ENCODE results near the gene PCDHA9.
"Not testable (repeated sequence)": the region's sequence is repeated elsewhere in the genome, so short reads cannot be mapped to it uniquely, and the experiment has no call there.

PCDHA9 gene

DNA sequence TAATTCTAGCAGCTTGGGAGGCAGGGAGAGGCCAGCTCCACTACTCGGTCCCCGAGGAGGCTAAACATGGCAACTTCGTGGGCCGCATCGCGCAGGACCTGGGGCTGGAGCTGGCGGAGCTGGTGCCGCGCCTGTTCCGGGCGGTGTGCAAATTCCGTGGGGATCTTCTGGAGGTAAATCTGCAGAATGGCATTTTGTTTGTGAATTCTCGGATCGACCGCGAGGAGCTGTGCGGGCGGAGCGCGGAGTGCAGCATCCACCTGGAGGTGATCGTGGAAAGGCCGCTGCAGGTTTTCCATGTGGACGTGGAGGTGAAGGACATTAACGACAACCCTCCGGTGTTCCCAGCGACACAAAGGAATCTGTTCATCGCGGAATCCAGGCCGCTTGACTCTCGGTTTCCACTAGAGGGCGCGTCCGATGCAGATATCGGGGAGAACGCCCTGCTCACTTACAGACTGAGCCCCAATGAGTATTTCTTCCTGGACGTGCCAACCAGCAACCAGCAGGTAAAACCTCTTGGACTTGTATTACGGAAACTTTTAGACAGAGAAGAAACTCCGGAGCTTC is 13.7 kb upstream of the PCDHA9 start:
- not testable (repeated sequence) for DNase-seq

DNA sequence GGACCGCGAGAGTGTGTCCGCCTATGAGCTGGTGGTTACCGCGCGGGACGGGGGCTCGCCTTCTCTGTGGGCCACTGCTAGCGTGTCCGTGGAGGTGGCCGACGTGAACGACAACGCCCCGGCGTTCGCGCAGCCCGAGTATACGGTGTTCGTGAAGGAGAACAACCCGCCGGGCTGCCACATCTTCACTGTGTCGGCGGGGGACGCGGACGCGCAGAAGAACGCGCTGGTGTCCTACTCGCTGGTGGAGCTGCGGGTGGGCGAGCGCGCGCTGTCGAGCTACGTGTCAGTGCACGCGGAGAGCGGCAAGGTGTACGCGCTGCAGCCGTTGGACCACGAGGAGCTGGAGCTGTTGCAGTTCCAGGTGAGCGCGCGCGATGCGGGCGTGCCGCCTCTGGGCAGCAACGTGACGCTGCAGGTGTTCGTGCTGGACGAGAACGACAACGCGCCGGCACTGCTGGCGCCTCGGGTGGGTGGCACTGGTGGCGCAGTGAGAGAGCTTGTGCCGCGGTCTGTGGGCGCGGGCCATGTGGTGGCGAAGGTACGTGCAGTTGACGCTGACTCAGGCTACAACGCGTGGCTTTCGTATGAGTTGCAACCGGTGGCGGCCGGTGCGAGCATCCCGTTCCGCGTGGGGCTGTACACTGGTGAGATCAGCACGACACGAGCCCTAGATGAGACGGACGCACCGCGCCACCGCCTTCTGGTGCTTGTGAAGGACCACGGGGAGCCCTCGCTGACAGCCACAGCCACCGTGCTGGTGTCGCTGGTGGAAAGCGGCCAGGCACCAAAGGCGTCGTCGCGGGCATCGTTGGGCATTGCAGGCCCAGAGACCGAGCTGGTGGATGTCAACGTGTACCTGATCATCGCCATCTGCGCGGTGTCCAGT is 12.3 kb upstream of the PCDHA9 start:
- DNase-seq: no peak

DNA sequence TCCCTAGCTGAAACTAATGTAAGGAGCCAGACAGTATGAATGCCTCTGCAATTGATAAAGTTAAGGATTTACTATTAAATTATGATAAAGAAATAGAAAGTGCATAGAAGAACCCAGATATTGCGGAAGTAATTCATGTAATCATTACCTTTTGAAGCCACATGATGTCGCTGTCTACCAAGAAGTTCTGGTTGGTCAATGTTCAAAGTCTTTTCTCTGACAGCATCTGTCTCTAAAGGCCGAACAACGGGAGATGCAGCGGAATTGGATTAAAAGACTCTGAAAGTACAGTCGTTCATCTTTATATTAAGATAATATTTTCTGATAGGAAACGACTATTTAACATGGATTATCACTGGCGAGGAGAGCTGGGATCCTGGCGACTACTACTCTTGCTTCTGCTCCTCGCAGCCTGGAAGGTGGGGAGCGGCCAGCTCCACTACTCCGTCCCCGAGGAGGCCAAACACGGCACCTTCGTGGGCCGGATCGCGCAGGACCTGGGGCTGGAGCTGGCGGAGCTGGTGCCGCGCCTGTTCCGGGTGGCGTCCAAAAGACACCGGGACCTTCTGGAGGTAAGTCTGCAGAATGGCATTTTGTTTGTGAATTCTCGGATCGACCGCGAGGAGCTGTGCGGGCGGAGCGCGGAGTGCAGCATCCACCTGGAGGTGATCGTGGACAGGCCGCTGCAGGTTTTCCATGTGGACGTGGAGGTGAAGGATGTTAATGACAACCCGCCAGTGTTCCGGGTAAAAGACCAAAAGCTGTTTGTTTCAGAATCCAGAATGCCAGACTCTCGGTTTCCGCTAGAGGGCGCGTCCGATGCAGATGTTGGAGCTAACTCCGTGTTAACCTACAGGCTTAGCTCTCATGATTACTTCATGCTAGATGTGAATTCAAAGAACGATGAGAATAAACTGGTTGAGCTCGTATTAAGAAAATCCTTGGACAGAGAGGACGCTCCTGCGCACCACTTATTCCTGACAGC is 6.9 kb upstream of the PCDHA9 start, which contains the start of gene PCDHA8:
Gene PCDHA8, plus strand, starts transcription at position 210 of the 985 bp plus-strand sequence. Its CDS starts 135 bp downstream, at position 345.
- no peak for DNase-seq

DNA sequence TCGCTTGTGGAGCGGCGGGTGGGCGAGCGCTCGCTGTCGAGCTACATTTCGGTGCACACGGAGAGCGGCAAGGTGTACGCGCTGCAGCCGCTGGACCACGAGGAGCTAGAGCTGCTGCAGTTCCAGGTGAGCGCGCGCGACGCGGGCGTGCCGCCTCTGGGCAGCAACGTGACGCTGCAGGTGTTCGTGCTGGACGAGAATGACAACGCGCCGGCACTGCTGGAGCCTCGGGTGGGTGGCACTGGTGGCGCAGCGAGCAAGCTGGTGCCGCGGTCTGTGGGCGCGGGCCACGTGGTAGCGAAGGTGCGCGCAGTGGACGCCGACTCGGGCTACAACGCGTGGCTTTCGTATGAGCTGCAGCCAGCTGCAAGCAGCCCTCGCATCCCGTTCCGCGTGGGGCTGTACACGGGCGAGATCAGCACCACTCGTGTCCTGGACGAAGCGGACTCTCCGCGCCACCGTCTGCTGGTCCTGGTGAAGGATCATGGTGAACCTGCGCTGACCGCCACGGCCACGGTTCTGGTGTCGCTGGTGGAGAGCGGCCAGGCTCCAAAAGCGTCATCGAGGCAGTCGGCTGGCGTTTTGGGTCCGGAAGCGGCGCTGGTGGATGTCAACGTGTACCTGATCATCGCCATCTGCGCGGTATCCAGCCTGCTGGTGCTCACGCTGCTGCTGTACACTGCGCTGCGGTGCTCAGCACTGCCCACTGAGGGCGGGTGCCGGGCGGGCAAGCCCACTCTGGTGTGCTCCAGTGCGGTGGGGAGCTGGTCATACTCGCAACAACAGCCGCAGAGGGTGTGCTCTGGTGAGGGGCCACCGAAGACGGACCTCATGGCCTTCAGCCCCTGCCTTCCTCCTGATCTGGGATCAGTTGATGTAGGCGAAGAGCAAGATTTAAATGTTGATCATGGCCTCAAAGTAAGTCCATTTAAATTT is 5.1 kb upstream of the PCDHA9 start:
- DNase-seq: no peak

DNA sequence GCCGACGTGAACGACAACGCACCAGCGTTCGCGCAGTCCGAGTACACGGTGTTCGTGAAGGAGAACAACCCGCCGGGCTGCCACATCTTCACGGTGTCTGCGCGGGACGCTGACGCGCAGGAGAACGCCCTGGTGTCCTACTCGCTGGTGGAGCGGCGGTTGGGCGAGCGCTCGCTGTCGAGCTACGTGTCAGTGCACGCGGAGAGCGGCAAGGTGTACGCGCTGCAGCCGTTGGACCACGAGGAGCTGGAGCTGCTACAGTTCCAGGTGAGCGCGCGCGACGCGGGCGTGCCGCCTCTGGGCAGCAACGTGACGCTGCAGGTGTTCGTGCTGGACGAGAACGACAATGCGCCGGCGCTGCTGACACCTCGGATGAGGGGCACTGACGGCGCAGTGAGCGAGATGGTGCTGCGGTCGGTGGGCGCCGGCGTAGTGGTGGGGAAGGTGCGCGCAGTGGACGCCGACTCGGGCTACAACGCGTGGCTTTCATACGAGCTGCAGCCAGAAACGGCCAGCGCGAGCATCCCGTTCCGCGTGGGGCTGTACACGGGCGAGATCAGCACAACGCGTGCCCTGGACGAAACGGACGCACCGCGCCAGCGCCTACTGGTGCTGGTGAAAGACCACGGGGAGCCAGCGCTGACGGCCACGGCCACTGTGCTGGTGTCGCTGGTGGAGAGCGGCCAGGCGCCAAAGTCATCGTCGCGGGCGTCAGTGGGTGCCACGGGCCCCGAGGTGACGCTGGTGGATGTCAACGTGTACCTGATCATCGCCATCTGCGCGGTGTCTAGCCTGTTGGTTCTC is 1.9 kb downstream of the PCDHA9 start:
- not testable (repeated sequence) for DNase-seq

DNA sequence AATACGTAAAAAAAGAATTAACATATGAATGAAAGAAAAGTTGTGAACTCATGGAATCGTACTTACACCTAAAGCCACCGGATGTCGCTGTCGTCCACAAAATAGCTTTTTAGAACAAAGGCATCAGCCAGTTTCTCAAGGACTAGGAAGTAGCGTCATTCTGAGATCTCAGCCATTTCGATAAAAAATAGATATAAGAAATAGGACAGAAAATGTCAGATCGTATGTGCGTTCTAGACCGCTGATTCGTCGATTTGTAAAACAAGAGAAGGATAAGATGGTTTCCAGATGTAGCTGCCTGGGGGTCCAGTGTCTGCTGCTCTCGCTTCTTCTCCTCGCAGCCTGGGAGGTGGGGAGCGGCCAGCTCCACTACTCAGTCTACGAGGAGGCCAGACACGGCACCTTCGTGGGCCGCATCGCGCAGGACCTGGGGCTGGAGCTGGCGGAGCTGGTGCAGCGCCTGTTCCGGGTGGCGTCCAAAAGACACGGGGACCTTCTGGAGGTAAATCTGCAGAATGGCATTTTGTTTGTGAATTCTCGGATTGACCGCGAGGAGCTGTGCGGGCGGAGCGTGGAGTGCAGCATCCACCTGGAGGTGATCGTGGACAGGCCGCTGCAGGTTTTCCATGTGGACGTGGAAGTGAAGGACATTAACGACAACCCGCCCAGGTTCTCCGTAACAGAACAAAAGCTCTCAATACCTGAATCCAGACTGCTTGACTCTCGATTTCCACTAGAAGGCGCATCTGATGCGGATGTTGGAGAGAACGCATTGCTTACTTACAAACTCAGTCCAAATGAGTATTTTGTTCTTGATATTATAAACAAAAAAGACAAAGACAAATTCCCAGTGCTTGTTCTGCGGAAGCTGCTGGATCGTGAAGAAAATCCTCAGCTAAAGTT is 7.8 kb downstream of the PCDHA9 start, which contains the start of gene PCDHA10:
Gene PCDHA10, plus strand, starts transcription at position 126 of the 903 bp plus-strand sequence. Its CDS starts 152 bp downstream, at position 278.
- DNase-seq: no peak

DNA sequence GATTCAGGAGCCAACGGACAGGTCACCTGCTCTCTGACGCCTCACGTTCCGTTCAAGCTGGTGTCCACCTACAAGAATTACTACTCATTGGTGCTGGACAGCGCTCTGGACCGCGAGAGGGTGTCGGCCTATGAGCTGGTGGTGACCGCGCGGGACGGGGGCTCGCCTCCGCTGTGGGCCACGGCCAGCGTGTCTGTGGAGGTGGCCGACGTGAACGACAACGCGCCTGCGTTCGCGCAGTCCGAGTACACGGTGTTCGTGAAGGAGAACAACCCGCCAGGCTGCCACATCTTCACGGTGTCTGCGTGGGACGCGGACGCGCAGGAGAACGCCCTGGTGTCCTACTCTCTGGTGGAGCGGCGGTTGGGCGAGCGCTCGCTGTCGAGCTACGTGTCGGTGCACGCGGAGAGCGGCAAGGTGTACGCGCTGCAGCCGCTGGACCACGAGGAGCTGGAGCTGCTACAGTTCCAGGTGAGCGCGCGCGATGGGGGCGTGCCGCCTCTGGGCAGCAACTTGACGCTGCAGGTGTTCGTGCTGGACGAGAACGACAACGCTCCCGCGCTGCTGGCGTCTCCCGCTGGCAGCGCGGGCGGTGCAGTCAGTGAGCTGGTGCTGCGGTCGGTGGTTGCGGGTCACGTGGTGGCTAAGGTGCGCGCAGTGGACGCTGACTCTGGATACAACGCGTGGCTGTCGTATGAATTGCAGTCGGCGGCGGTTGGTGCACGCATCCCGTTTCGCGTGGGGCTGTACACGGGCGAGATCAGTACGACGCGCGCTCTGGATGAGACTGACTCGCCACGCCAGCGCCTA is 9.2 kb downstream of the PCDHA9 start:
- DNase-seq: no peak

DNA sequence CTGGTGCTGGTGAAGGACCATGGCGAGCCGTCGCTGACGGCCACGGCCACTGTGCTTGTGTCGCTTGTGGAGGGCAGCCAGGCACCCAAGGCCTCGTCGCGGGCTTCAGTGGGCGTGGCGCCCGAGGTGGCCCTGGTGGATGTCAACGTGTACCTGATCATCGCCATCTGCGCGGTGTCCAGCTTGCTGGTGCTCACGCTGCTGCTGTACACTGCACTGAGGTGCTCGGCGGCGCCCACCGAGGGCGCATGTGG is 9.7 kb downstream of the PCDHA9 start:
- no peak for DNase-seq

DNA sequence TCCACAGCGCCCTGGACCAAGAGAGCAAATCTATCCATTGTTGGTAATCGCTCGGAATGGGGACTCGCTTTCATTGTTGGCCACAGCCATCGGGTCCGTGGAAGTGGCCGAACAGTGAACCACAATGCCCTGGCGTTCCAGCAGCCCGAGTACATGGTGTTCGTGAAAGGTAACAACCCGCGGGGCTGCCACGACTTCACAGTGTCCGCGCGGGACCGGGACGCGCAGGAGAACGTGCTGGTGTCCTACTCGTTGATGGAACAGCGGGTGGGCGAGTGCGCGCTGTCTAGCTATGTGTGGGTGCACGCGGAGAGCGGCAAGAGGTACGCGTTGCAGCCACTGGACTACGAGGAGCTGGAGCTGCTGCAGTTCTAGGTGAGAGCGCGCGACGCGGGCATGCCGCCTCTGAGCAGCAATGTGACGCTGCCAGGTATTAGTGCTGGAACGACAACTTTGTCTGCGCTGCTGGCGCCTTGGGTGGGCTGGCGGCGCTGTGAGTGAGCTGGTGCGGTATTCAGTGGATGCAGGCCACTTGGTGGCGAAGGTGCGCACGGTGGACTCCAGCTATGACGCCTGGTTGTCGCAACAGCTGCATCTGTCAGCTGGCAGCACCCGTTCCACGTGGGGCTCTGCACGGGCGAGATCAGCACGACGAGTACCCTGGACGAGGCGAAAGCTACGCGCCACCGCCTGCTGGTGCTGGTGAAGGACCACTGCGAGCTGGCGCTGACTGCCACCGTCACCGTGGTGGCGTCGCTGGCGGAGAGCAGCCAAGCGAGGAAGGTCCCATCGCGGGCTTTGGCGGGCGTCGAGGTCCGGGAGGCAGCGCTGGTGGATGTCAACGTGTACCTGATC is 14.5 kb downstream of the PCDHA9 start:
- DNase-seq: no peak

DNA sequence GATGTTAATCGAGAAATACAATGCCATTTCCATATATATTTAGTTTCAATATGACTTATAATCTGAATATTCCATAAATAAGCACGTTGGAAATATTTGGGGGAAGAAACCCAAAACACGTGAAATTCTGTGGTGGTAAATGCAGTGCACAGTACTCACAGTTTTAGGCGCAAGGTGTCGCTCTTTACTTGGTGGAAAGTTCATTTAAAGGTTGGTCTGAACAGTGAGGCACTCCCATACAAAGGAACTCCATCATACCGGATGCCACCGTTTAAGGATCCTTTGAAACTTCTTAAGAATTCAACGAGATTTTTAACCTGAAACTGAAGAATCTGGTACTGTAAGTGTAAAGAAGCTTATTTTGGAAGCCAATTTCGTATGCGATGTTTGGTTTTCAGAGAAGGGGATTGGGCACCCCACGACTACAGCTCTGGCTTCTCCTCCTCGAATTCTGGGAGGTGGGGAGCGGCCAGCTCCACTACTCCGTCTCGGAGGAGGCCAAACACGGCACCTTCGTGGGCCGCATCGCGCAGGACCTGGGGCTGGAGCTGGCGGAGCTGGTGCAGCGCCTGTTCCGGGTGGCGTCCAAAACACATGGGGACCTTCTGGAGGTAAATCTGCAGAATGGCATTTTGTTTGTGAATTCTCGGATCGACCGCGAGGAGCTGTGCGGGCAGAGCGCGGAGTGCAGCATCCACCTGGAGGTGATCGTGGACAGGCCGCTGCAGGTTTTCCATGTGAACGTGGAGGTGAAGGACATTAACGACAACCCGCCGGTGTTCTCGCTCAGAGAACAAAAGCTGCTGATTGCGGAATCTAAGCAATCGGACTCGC is 20.8 kb downstream of the PCDHA9 start, which contains the start of gene PCDHA11:
Gene PCDHA11, plus strand, starts transcription at position 237 of the 834 bp plus-strand sequence. Its CDS starts 147 bp downstream, at position 384.
- no peak for DNase-seq

DNA sequence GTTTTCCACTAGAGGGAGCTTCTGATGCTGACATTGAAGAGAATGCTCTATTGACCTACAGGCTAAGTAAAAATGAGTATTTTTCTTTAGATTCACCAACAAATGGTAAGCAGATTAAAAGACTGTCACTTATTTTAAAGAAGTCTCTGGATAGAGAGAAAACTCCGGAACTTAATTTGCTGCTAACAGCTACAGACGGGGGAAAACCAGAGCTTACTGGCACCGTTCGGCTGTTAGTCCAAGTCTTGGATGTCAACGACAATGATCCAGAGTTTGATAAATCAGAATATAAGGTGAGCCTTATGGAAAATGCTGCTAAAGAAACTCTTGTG is 21.3 kb downstream of the PCDHA9 start:
- DNase-seq: no peak

DNA sequence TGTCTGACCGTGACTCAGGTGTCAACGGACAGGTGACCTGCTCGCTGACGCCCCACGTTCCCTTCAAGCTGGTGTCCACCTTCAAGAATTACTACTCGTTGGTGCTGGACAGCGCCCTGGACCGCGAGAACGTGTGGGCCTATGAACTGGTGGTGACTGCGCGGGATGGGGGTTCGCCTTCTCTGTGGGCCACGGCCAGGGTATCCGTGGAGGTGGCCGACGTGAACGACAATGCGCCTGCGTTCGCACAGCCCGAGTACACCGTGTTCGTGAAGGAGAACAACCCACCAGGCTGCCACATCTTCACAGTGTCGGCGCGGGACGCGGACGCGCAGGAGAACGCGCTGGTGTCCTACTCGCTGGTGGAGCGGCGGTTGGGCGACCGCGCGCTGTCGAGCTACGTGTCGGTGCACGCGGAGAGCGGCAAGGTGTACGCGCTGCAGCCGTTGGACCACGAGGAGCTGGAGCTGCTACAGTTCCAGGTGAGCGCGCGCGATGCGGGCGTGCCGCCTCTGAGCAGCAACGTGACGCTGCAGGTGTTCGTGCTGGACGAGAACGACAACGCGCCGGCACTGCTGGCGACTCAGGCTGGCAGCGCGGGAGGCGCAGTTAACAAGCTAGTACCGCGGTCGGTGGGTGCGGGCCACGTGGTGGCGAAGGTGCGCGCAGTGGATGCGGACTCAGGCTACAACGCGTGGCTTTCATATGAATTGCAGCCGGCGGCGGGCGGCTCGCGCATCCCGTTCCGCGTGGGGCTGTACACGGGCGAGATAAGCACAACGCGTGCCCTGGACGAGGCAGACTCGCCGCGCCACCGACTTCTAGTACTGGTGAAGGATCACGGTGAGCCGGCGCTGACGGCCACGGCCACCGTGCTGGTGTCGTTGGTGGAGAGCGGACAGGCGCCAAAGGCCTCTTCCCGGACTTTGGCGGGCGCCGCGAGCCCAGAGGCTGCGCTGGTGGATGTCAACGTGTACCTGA is 22.3 kb downstream of the PCDHA9 start:
- no peak for DNase-seq

DNA sequence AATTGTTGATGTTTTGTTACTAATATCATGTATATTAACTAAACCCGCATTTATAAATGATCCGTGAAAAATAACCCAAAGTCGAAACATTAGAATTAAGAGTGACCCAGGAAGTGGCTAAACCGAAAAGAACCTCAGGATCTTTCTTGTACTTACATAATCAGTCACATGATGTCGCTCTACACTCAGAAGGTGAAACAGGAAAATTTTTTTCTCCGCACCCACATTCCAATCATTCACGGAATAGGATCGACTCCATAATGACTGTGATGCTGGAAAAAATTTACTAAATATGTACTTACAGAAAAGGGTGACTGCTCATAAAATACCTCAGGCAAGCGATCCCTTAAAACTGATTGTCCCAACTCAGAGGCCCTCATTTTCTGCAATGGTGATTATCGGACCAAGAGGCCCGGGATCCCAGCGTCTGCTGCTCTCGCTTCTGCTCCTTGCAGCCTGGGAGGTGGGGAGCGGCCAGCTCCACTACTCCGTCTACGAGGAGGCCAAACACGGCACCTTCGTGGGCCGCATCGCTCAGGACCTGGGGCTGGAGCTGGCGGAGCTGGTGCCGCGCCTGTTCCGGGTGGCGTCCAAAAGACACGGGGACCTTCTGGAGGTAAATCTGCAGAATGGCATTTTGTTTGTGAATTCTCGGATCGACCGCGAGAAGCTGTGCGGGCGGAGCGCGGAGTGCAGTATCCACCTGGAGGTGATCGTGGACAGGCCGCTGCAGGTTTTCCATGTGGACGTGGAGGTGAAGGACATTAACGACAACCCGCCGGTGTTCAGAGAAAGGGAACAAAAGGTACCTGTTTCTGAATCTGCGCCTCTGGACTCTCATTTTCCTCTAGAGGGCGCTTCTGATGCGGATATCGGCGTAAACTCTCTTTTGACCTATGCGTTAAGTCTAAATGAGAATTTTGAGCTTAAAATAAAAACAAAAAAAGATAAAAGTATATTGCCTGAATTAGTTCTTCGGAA is 27.2 kb downstream of the PCDHA9 start, which contains the start of gene PCDHA12:
Gene PCDHA12, plus strand, starts transcription at position 224 of the 981 bp plus-strand sequence. Its CDS starts 165 bp downstream, at position 389.
- DNase-seq: no peak

DNA sequence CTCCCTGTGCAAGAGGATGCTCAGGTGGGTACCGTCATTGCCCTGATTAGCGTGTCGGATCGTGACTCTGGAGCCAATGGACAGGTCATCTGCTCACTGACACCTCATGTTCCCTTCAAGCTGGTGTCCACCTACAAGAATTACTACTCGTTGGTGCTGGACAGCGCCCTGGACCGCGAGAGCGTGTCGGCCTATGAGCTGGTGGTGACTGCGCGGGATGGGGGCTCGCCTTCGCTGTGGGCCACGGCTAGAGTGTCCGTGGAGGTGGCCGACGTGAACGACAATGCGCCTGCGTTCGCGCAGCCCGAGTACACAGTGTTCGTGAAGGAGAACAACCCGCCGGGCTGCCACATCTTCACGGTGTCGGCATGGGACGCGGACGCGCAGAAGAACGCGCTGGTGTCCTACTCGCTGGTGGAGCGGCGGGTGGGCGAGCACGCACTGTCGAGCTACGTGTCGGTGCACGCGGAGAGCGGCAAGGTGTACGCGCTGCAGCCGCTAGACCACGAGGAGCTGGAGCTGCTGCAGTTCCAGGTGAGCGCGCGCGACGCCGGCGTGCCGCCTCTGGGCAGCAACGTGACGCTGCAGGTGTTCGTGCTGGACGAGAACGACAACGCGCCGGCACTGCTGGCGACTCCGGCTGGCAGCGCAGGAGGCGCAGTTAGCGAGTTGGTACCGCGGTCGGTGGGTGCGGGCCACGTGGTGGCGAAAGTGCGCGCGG is 28.5 kb downstream of the PCDHA9 start:
- DNase-seq: not testable (repeated sequence)
